ENCODE data around the gene EREG.

EREG gene

DNA sequence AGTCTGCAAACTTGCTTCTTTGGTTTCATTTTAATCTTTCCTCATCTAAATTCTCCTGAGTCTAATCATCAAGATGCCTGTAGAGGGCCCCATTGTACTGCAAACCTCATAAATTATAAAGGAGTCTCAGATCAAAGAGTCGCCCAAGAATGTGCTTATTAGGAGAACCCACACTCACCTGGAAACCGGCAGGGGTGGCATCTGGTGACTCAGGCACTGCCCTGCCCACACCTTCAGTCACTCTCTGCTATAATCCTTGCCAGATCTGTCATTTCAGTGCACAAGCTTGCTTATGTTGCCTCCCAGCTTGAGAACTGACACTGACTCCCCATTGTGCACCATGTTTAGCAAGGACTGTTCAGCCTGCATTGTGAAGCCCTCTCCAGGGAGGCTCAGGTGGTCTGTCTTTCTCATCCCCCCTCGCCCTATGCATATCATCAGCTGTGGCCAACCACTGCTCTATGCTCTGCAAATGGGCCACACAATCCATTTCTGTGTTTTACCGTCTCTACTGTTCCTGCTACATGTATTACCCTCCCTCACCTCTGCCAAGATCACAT, 44.3 kb upstream of the EREG start:
- ChIA-PET CTCF (interaction anchor here (0.6 to 10.3 kb wide), 40 partner anchors 7 to 1621 kb away, joined by 3 to 158 read pairs (median 4); partner anchors contain the start of genes AREG, EPGN and EREG), POLR2A (interaction anchor here (0.5 to 1.0 kb wide), 3 partner anchors 44 to 57 kb away, joined by 3 to 4 read pairs (median 3); no protein-coding TSS in a partner anchor)
- DNase-seq: peak; percentile 85 to 92 (median 92)
- WGBS (ENCODE audit: insufficient coverage): 33% methylated on average over 4 of the region's 4 CpGs
- Histone ChIP-seq H3K27ac (ENCODE audit: insufficient read depth in 1 of 2, low read depth in 1 of 2, low read length in 2 of 2, poor library complexity in 1 of 2, severe bottlenecking in 2 of 2) (peak overlapping the region in 1 of 2 experiments; percentile 29), H3K4me3 (ENCODE audit: control insufficient read depth in 1 of 7, extremely low read depth in 1 of 7, insufficient read depth in 4 of 7, low read depth in 2 of 7, low read length in 6 of 7) (peak overlapping the region in 4 of 7 experiments; percentile 8 to 68 (median 44)), H3K9me3 (ENCODE audit: control extremely low read depth in 1 of 5, control insufficient read depth in 4 of 5, insufficient read depth in 2 of 5, low read depth in 1 of 5, low read length in 4 of 5) (no peaks in the 10 kb centered on the region), H3K27me3 (replicated peaks in 2 of 5; ENCODE audit: control insufficient read depth in 4 of 5, insufficient read depth in 5 of 5, low read length in 4 of 5) (no peaks in the 10 kb centered on the region), H3K4me1 (ENCODE audit: control extremely low read depth in 1 of 4, control insufficient read depth in 4 of 4, insufficient read depth in 4 of 4, low read length in 3 of 4) (peaks cover 4 to 78% (median 34%) of the 10 kb centered on the region in 4 experiments), H3K36me3 (ENCODE audit: control insufficient read depth in 4 of 4, insufficient read depth in 4 of 4, low read length in 3 of 4) (peaks cover 0 to 2% (median 1%) of the 10 kb centered on the region in 4 experiments)

DNA sequence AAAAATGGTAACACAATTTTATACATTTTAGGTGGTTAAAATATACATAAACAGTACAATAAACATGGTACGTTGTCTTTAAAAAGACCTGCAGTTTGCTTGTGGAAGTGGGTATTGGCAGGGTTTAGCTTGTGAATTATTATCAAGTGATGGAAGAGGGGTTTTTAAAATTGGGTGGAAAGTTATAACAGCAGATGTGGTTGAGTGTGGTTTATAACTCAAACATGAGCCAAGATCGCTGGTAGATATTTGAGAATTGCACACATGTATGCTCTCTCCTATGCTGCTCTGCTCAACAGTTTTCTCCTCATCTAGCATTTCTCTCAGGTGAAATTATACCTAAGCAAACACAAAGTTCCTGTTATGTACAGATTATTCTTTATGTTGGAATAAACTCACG, 42.6 kb upstream of the EREG start:
- 0% methylated on average over 1 of the region's 3 CpGs for WGBS (ENCODE audit: insufficient coverage)
- CTCF ChIA-PET: interaction anchor here (1.1 to 10.3 kb wide), 12 partner anchors 10 to 350 kb away, joined by 3 to 158 read pairs (median 4); partner anchors contain the start of gene EREG

DNA sequence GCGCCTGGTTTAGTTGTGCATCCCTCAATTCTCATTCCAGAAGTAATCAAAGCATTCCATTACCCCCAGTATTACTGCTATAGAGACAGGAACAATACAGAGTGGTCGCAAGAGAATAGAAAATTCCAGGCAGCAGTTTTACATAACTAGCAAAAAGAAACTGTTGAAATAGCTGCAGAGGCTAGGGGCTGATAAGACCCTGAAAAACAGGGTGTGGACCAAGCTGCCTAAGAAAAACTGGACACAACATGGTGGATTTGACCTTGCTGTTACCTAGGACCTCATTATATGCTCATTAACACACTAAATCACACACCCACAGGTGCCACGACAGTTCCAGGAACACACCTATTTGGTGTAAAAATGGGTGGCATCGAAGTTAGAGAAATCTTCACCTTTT, 41.3 kb upstream of the EREG start:
- ChIA-PET CTCF (interaction anchor here (0.9 to 10.3 kb wide), 10 partner anchors 9 to 349 kb away, joined by 3 to 158 read pairs (median 3); no protein-coding TSS in a partner anchor), POLR2A (interaction anchor here (0.9 kb wide), 1 partner anchor 32 kb away, joined by 5 read pairs; no protein-coding TSS in a partner anchor)
- Histone ChIP-seq H3K4me3 (ENCODE audit: control insufficient read depth in 1 of 7, extremely low read depth in 1 of 7, insufficient read depth in 4 of 7, low read depth in 2 of 7, low read length in 6 of 7) (peak overlapping the region in 4 of 7 experiments; percentile 3 to 88 (median 54)), H3K9me3 (ENCODE audit: control extremely low read depth in 1 of 5, control insufficient read depth in 4 of 5, insufficient read depth in 2 of 5, low read depth in 1 of 5, low read length in 4 of 5) (peaks cover 0 to 2% (median 0%) of the 10 kb centered on the region in 5 experiments), H3K4me1 (ENCODE audit: control extremely low read depth in 1 of 4, control insufficient read depth in 4 of 4, insufficient read depth in 4 of 4, low read length in 3 of 4) (peaks cover 4 to 84% (median 36%) of the 10 kb centered on the region in 4 experiments), H3K27ac (ENCODE audit: insufficient read depth in 1 of 2, low read depth in 1 of 2, low read length in 2 of 2, poor library complexity in 1 of 2, severe bottlenecking in 2 of 2) (peak overlapping the region in 1 of 2 experiments; percentile 68), H3K36me3 (ENCODE audit: control insufficient read depth in 4 of 4, insufficient read depth in 4 of 4, low read length in 3 of 4) (peaks cover 0 to 5% (median 1%) of the 10 kb centered on the region in 4 experiments), H3K27me3 (replicated peaks in 2 of 5; ENCODE audit: control insufficient read depth in 4 of 5, insufficient read depth in 5 of 5, low read length in 4 of 5) (no peaks in the 10 kb centered on the region)
- DNase-seq: no peak
- 84% methylated on average over 2 of the region's 4 CpGs for WGBS (ENCODE audit: insufficient coverage)

More for the DNA sequence above, 42.6 kb upstream of the EREG start:
- peak overlapping the region in 5 of 7 experiments; percentile 16 to 87 (median 41) for H3K4me3 ChIP-seq (ENCODE audit: control insufficient read depth in 1 of 7, extremely low read depth in 1 of 7, insufficient read depth in 4 of 7, low read depth in 2 of 7, low read length in 6 of 7)
- peaks cover 0 to 1% (median 0%) of the 10 kb centered on the region in 5 experiments for H3K9me3 ChIP-seq (ENCODE audit: control extremely low read depth in 1 of 5, control insufficient read depth in 4 of 5, insufficient read depth in 2 of 5, low read depth in 1 of 5, low read length in 4 of 5)
- H3K4me1 ChIP-seq (ENCODE audit: control extremely low read depth in 1 of 4, control insufficient read depth in 4 of 4, insufficient read depth in 4 of 4, low read length in 3 of 4): peaks cover 4 to 81% (median 32%) of the 10 kb centered on the region in 4 experiments
- peaks cover 0 to 2% (median under 1%) of the 10 kb centered on the region in 4 experiments for H3K36me3 ChIP-seq (ENCODE audit: control insufficient read depth in 4 of 4, insufficient read depth in 4 of 4, low read length in 3 of 4)
- DNase-seq: peak in 2 of 3 donors; percentile 48 to 63
- no peaks in the 10 kb centered on the region for H3K27me3 ChIP-seq (replicated peaks in 2 of 5; ENCODE audit: control insufficient read depth in 4 of 5, insufficient read depth in 5 of 5, low read length in 4 of 5)
- peak overlapping the region; percentile 47 to 68 for H3K27ac ChIP-seq (ENCODE audit: insufficient read depth in 1 of 2, low read depth in 1 of 2, low read length in 2 of 2, poor library complexity in 1 of 2, severe bottlenecking in 2 of 2)
- POLR2A ChIA-PET: no interaction called here

DNA sequence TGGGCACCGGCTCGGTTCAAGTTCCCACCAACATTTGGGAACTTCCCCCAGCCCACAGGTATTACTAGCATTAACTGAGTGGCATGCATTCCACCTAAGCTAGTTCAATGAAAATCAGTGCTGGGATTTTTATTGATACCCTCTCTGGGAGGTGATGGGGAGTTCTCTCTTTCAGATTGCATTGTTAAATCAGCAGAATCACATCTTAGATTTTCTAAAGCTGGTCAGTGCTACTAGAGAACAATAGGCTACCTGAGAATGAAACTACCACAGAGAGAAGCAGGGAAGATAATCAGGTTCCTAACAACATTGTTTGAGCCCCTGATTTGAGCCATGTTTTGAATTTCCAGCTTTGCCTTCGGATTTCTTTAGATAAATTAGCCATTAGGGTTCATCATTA, 40.7 kb upstream of the EREG start:
- H3K4me3 ChIP-seq (ENCODE audit: control insufficient read depth in 1 of 7, extremely low read depth in 1 of 7, insufficient read depth in 4 of 7, low read depth in 2 of 7, low read length in 6 of 7): peak overlapping the region in 3 of 7 experiments; percentile 22 to 88 (median 87)
- WGBS (ENCODE audit: insufficient coverage): 0% methylated on average over 2 of the region's 3 CpGs
- no peak for DNase-seq
- CTCF ChIA-PET: interaction anchor here (0.9 to 1.5 kb wide), 10 partner anchors 9 to 351 kb away, joined by 3 to 4 read pairs (median 3); no protein-coding TSS in a partner anchor
- H3K27me3 ChIP-seq (replicated peaks in 2 of 5; ENCODE audit: control insufficient read depth in 4 of 5, insufficient read depth in 5 of 5, low read length in 4 of 5): no peaks in the 10 kb centered on the region
- POLR2A ChIA-PET: interaction anchor here (0.9 kb wide), 1 partner anchor 31 kb away, joined by 5 read pairs; no protein-coding TSS in a partner anchor
- H3K27ac ChIP-seq (ENCODE audit: insufficient read depth in 1 of 2, low read depth in 1 of 2, low read length in 2 of 2, poor library complexity in 1 of 2, severe bottlenecking in 2 of 2): peak overlapping the region in 1 of 2 experiments; percentile 68
- H3K36me3 ChIP-seq (ENCODE audit: control insufficient read depth in 4 of 4, insufficient read depth in 4 of 4, low read length in 3 of 4): peaks cover 0 to 5% (median 1%) of the 10 kb centered on the region in 4 experiments
- H3K4me1 ChIP-seq (ENCODE audit: control extremely low read depth in 1 of 4, control insufficient read depth in 4 of 4, insufficient read depth in 4 of 4, low read length in 3 of 4): peaks cover 4 to 84% (median 36%) of the 10 kb centered on the region in 4 experiments
- peaks cover 0 to 2% (median 0%) of the 10 kb centered on the region in 5 experiments for H3K9me3 ChIP-seq (ENCODE audit: control extremely low read depth in 1 of 5, control insufficient read depth in 4 of 5, insufficient read depth in 2 of 5, low read depth in 1 of 5, low read length in 4 of 5)

DNA sequence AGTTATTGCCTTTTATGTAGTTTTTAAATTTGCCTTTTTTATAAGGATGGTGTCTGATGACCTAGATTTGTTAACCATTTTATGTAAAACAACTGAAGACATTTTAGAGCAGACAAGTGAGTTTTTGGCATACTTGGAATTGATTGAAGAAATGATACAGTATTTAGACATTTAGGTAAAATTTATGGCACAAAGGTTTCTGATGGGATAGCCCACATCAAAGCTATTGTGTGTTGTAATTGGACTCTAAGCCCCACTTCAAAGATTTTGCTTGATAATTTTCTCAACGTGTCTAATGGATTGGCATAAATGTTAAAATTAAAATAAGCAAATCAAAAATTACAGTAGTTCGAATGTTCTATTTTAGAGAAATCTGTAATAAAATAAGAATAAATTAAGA, 39.1 kb upstream of the EREG start:
- peaks cover 0 to 3% (median 1%) of the 10 kb centered on the region in 4 experiments for H3K36me3 ChIP-seq (ENCODE audit: control insufficient read depth in 4 of 4, insufficient read depth in 4 of 4, low read length in 3 of 4)
- no CpG with 5 or more reads among the region's 2 CpGs for WGBS (ENCODE audit: insufficient coverage)
- CTCF ChIA-PET: interaction anchor here (0.9 kb wide), 1 partner anchor 347 kb away, joined by 3 read pairs; no protein-coding TSS in a partner anchor

DNA sequence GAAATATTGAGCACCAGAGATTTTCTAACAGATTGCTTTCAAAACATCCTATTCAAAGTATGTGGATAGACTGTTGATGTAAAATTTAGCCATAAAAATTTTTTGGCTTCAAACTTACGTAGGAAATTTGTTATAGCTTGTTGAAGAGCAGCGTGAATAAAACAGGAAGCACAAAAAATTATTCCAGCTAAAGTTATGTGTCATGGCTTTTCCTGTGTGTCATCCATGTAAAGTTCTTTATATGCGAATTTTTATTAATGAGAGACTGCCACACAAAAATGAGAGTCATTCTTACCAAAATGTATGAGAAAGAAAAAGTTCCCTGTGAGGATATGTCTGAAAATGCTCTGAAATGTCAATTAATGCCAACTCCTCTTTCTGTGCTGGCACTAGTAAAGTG, 37.2 kb upstream of the EREG start:
- CTCF ChIA-PET: interaction anchor here (0.9 kb wide), 1 partner anchor 8 kb away, joined by 4 read pairs; no protein-coding TSS in a partner anchor
- Histone ChIP-seq H3K36me3 (ENCODE audit: control insufficient read depth in 4 of 4, insufficient read depth in 4 of 4, low read length in 3 of 4) (peaks cover 0 to 3% (median 1%) of the 10 kb centered on the region in 4 experiments), H3K4me3 (ENCODE audit: control insufficient read depth in 1 of 7, extremely low read depth in 1 of 7, insufficient read depth in 4 of 7, low read depth in 2 of 7, low read length in 6 of 7) (peak overlapping the region in 5 of 7 experiments; percentile 54 to 88 (median 69)), H3K4me1 (ENCODE audit: control extremely low read depth in 1 of 4, control insufficient read depth in 4 of 4, insufficient read depth in 4 of 4, low read length in 3 of 4) (peaks cover 5 to 73% (median 21%) of the 10 kb centered on the region in 4 experiments), H3K9me3 (ENCODE audit: control extremely low read depth in 1 of 5, control insufficient read depth in 4 of 5, insufficient read depth in 2 of 5, low read depth in 1 of 5, low read length in 4 of 5) (peaks cover 0 to 5% (median 0%) of the 10 kb centered on the region in 5 experiments), H3K27me3 (replicated peaks in 2 of 5; ENCODE audit: control insufficient read depth in 4 of 5, insufficient read depth in 5 of 5, low read length in 4 of 5) (no peaks in the 10 kb centered on the region), H3K27ac (ENCODE audit: insufficient read depth in 1 of 2, low read depth in 1 of 2, low read length in 2 of 2, poor library complexity in 1 of 2, severe bottlenecking in 2 of 2) (peak overlapping the region; percentile 90 to 95)
- DNase-seq: peak in 2 of 3 donors; percentile 53 to 67
- POLR2A ChIA-PET: interaction anchor here (0.9 kb wide), 1 partner anchor 25 kb away, joined by 3 read pairs; no protein-coding TSS in a partner anchor
- 20% methylated on average over 3 of the region's 3 CpGs for WGBS (ENCODE audit: insufficient coverage)

More for the DNA sequence above, 39.1 kb upstream of the EREG start:
- DNase-seq: no peak
- POLR2A ChIA-PET: no interaction called here
- peaks cover 3 to 78% (median 32%) of the 10 kb centered on the region in 4 experiments for H3K4me1 ChIP-seq (ENCODE audit: control extremely low read depth in 1 of 4, control insufficient read depth in 4 of 4, insufficient read depth in 4 of 4, low read length in 3 of 4)
- H3K27ac ChIP-seq (ENCODE audit: insufficient read depth in 1 of 2, low read depth in 1 of 2, low read length in 2 of 2, poor library complexity in 1 of 2, severe bottlenecking in 2 of 2): no peak overlapping the region
- H3K27me3 ChIP-seq (replicated peaks in 2 of 5; ENCODE audit: control insufficient read depth in 4 of 5, insufficient read depth in 5 of 5, low read length in 4 of 5): no peaks in the 10 kb centered on the region
- H3K9me3 ChIP-seq (ENCODE audit: control extremely low read depth in 1 of 5, control insufficient read depth in 4 of 5, insufficient read depth in 2 of 5, low read depth in 1 of 5, low read length in 4 of 5): peaks cover 0 to 5% (median 0%) of the 10 kb centered on the region in 5 experiments
- H3K4me3 ChIP-seq (ENCODE audit: control insufficient read depth in 1 of 7, extremely low read depth in 1 of 7, insufficient read depth in 4 of 7, low read depth in 2 of 7, low read length in 6 of 7): peak overlapping the region in 3 of 7 experiments; percentile 8 to 88 (median 87)

Measured in common myeloid progenitor, CD34-positive (primary cell).